IMR-90 (cell line): Measurements from ENCODE around the gene IKBKE. TPM values are rescaled to one million over a fixed set of nuclear protein-coding genes. Genes with fewer than 3 reads are reported as not detected.

Experiments used
- ATAC-seq: fragments of 200-7000 bp; cut with Tn5 transposase; 2 replicates; pipeline ENCODE4 v1.9.1; 2020; ENCODE audit warnings: low read depth, mild to moderate bottlenecking, moderate library complexity
- BruUV-seq: library from RNA; stranded (reverse); fragments of 400-500 nt; replicated peaks from 2 replicates; lab custom pipeline; 2021; lab: Mats Ljungman, UMichigan
- CTCF ChIA-PET: fragments of 300-600 bp; formaldehyde crosslinking; extraction: SDS; loops from one replicate; lab custom pipeline; 2021; ENCODE audit warnings: antibody characterized with exemption; lab: Yijun Ruan, JAX
- POLR2A ChIA-PET: fragments of 300-600 bp; sonication (Branson Sonifier 250); formaldehyde crosslinking; loops from one replicate; lab custom pipeline; 2022; ENCODE audit warnings: antibody characterized with exemption; ENCODE audit not compliant: unreplicated experiment; lab: Charles Lee
- DNase-seq: peaks from one replicate; pipeline ENCODE4 v3.0.0; 2013
- H2AFZ ChIP-seq: replicated peaks from 2 replicates; pipeline ENCODE3; 2013; ENCODE audit warnings: low read length, mild to moderate bottlenecking; ENCODE audit not compliant: poor library complexity
- H2AK5ac ChIP-seq: 2 replicates; pipeline ENCODE4 v1.6.1; 2013; ENCODE audit warnings: low read depth, low read length, inconsistent platforms
- H2AK9ac ChIP-seq: replicated peaks from 2 replicates; pipeline ENCODE3; 2013; ENCODE audit warnings: mild to moderate bottlenecking, low read depth, low read length, moderate library complexity; ENCODE audit not compliant: poor library complexity
- H2BK120ac ChIP-seq: 2 replicates; pipeline ENCODE4 v1.6.1; 2013; ENCODE audit warnings: low read depth, low read length, inconsistent platforms
- H2BK15ac ChIP-seq: 3 replicates; pipeline ENCODE4 v1.6.1; 2013; ENCODE audit warnings: low read depth, low read length, inconsistent platforms
- H2BK20ac ChIP-seq: 2 replicates; pipeline ENCODE4 v1.6.1; 2013; ENCODE audit warnings: low read depth, mild to moderate bottlenecking, inconsistent platforms, low read length, moderate library complexity
- H2BK5ac ChIP-seq: 2 replicates; pipeline ENCODE4 v1.6.1; 2013; ENCODE audit warnings: mild to moderate bottlenecking, low read depth, low read length, inconsistent platforms; ENCODE audit not compliant: poor library complexity, severe bottlenecking
- H3K14ac ChIP-seq: replicated peaks from 2 replicates; pipeline ENCODE4 v1.6.1; 2013; ENCODE audit warnings: low read depth, low read length, inconsistent platforms
- H3K18ac ChIP-seq: 2 replicates; pipeline ENCODE4 v1.6.1; 2013; ENCODE audit warnings: low read depth, low read length, control low read depth
- H3K23ac ChIP-seq: 2 replicates; pipeline ENCODE4 v1.6.1; 2013; ENCODE audit warnings: low read depth, low read length, inconsistent platforms
- H3K27ac ChIP-seq: 2 replicates; pipeline ENCODE4 v1.5.1; 2013; ENCODE audit warnings: mild to moderate bottlenecking, control low read depth, low read length; ENCODE audit not compliant: insufficient read depth
- H3K27me3 ChIP-seq: 2 replicates; pipeline ENCODE4 v1.6.1; 2013; ENCODE audit warnings: low read length; ENCODE audit not compliant: control insufficient read depth, insufficient read depth
- H3K36me3 ChIP-seq: 2 replicates; pipeline ENCODE4 v1.6.1; 2013; ENCODE audit warnings: low read length, mixed read lengths; ENCODE audit not compliant: control insufficient read depth, insufficient read depth
- H3K4ac ChIP-seq: 2 replicates; pipeline ENCODE4 v1.6.1; 2013; ENCODE audit warnings: low read depth, low read length, inconsistent platforms
- H3K4me1 ChIP-seq: 2 replicates; pipeline ENCODE4 v1.6.1; 2013; ENCODE audit warnings: low read length, mixed read lengths; ENCODE audit not compliant: control insufficient read depth, insufficient read depth
- H3K4me2 ChIP-seq: 2 replicates; pipeline ENCODE4 v1.6.1; 2013; ENCODE audit warnings: low read depth, mild to moderate bottlenecking, control low read depth, low read length, moderate library complexity
- H3K4me3 ChIP-seq: 2 replicates; pipeline ENCODE4 v1.5.1; 2013; ENCODE audit warnings: low read depth, mild to moderate bottlenecking, control low read depth, low read length, moderate library complexity; ENCODE audit not compliant: insufficient read depth
- H3K56ac ChIP-seq: 2 replicates; pipeline ENCODE4 v1.6.1; 2013; ENCODE audit warnings: low read length, inconsistent platforms; ENCODE audit not compliant: insufficient read depth; ENCODE audit errors: extremely low read depth
- H3K79me1 ChIP-seq, 2 experiments: 2 replicates each; pipeline ENCODE4 v1.6.1; 2013; ENCODE audit warnings: low read length in 2 of 2, inconsistent platforms in 1 of 2, low read depth in 1 of 2
- H3K9ac ChIP-seq: 2 replicates; pipeline ENCODE4 v1.6.1; 2013; ENCODE audit warnings: low read depth, low read length, control low read depth
- H3K9me1 ChIP-seq: 2 replicates; pipeline ENCODE4 v1.6.1; 2013; ENCODE audit warnings: low read length, inconsistent platforms; ENCODE audit not compliant: insufficient read depth
- H3K9me3 ChIP-seq: 2 replicates; pipeline ENCODE4 v1.6.1; 2013; ENCODE audit warnings: low read length; ENCODE audit not compliant: control insufficient read depth, insufficient read depth
- H4K20me1 ChIP-seq: 2 replicates; pipeline ENCODE4 v1.6.1; 2013; ENCODE audit warnings: low read length, inconsistent platforms; ENCODE audit not compliant: insufficient read depth
- H4K5ac ChIP-seq: 2 replicates; pipeline ENCODE4 v1.6.1; 2013; ENCODE audit warnings: mild to moderate bottlenecking, low read depth, low read length, control low read depth
- H4K8ac ChIP-seq, 2 experiments: 2 replicates each; pipeline ENCODE4 v1.6.1; 2013; ENCODE audit warnings: low read depth in 2 of 2, low read length in 2 of 2, control low read depth in 1 of 2, inconsistent platforms in 1 of 2
- H4K91ac ChIP-seq: 2 replicates; pipeline ENCODE4 v1.6.1; 2013; ENCODE audit warnings: low read depth, low read length, inconsistent platforms; ENCODE audit not compliant: insufficient read depth
- CEBPB ChIP-seq: IDR thresholded peaks from 2 replicates; pipeline ENCODE4 v1.6.1; 2012; ENCODE audit warnings: low read depth, low read length, improper control_type of control experiment
- CHD1 ChIP-seq: IDR thresholded peaks from 2 replicates; pipeline ENCODE4 v1.6.1; 2012; ENCODE audit warnings: low read depth, low read length, improper control_type of control experiment
- MXI1 ChIP-seq: IDR thresholded peaks from 2 replicates; pipeline ENCODE4 v1.6.1; 2012; ENCODE audit warnings: low read depth, mild to moderate bottlenecking, low read length, moderate library complexity, borderline replicate concordance
- RAD21 ChIP-seq: IDR thresholded peaks from 2 replicates; pipeline ENCODE4 v1.6.1; 2012; ENCODE audit warnings: low read length, improper control_type of control experiment
- RCOR1 ChIP-seq: IDR thresholded peaks from 2 replicates; pipeline ENCODE4 v1.6.1; 2012; ENCODE audit warnings: mild to moderate bottlenecking, low read length, improper control_type of control experiment; ENCODE audit not compliant: insufficient replicate concordance
- WGBS, 2 experiments: methylation state at CpG; one replicate each; pipeline versions ENCODE4 v1.1.5 to v1.1.7; 2013; ENCODE audit warnings: missing lambda C conversion rate in 2 of 2; ENCODE audit not compliant: insufficient read length in 1 of 2; ENCODE audit errors: extremely low coverage in 2 of 2; 5-methylcytosine and 5-hydroxymethylcytosine counted together
- dilution Hi-C: fragments of 300-500 bp; cut with HindIII; formaldehyde crosslinking; loops from one replicate; pipeline ENCODE4 v1.14.3; 2018; ENCODE audit warnings: low sequenced_read_pairs; ENCODE audit not compliant: unreplicated experiment
- in situ Hi-C: fragments of 300-500 bp; cut with MboI; formaldehyde crosslinking; loops from 3 replicates; pipeline ENCODE4 v1.14.3; 2019; ENCODE audit warnings: low sequenced_read_pairs, inconsistent platforms, mixed read lengths
- intact Hi-C: fragments of 100-400 bp; cut with micrococcal nuclease; formaldehyde crosslinking; loops from 2 replicates; pipeline ENCODE4 v1.10.0; 2022
- polyA plus RNA-seq, 3 experiments: library from polyadenylated mRNA; depleted of rRNA; stranded (reverse); fragments of >200 nt; gene quantifications; 2 replicates each; pipeline ENCODE4 v1.2.3, GENCODE V29; 2012; ENCODE audit warnings: low replicate concordance in 1 of 3
- total RNA-seq: library from RNA; depleted of rRNA; stranded (reverse); fragments of >200 nt; gene quantifications from 2 replicates; pipeline ENCODE4 v1.2.3, GENCODE V29; 2012

Gene IKBKE
- total and polyA plus RNA-seq, 2 of the 4 experiments (the other 2 are of a cell fraction), result 20.3 to 24.0 TPM

GRCh38 chr1:206490771-206491405, 20.6 kb downstream of the IKBKE start:
- H3K27me3 ChIP-seq, result no peaks in the 10 kb centered on the region
- H3K9ac ChIP-seq, result no peak overlapping the region
- intact Hi-C loops, result loop anchor here (1.0 to 5.0 kb wide), 3 partner anchors 92 to 421 kb away; no protein-coding TSS in a partner anchor
- WGBS, 2 experiments, result 77% methylated on average over 5 of the region's 12 CpGs; no CpG with 5 or more reads in 1 of the 2 experiments
- H2BK120ac ChIP-seq, result no peak overlapping the region
- H3K79me1 ChIP-seq, result no peaks in the 10 kb centered on the region
- peak overlapping the region; percentile 56 for H2AFZ ChIP-seq
- ATAC-seq (no peak), DNase-seq (peak; percentile 62)
- H3K36me3 ChIP-seq, result peaks cover 38% of the 10 kb centered on the region
- H3K4me2 ChIP-seq, result no peak overlapping the region
- in situ Hi-C loops, result no loop called here
- no peak overlapping the region for H4K5ac ChIP-seq
- H2AK9ac ChIP-seq, result peak overlapping the region; percentile 89
- CTCF ChIA-PET, result interaction anchor here (0.6 to 2.7 kb wide), 14 partner anchors 9 to 491 kb away, joined by 3 to 15 read pairs (median 3); no protein-coding TSS in a partner anchor
- H3K14ac ChIP-seq, result peak overlapping the region; percentile 40; the same call in 1 of the 2 replicates
- dilution Hi-C loops, result no loop called here
- H2BK15ac ChIP-seq, result no peak overlapping the region
- H3K18ac ChIP-seq, result no peak overlapping the region
- no peaks in the 10 kb centered on the region for H3K9me3 ChIP-seq
- H4K91ac ChIP-seq, result no peak overlapping the region; the same call in 1 of the 2 replicates
- no peak overlapping the region for H4K8ac ChIP-seq
- no peaks in the 10 kb centered on the region for H3K9me1 ChIP-seq
- TF ChIP-seq CHD1 (no peak), RAD21 (no peak), MXI1 (no peak), RCOR1 (no peak), CEBPB (no peak)
- no peaks in the 10 kb centered on the region; the same call in 1 of the 2 replicates for H4K20me1 ChIP-seq
- peak overlapping the region; percentile 9; the same call in 1 of the 2 replicates for H3K4ac ChIP-seq
- POLR2A ChIA-PET, result no interaction called here
- peak overlapping the region; percentile 14; the same call in 1 of the 2 replicates for H2AK5ac ChIP-seq
- no peak overlapping the region for H2BK20ac ChIP-seq
- H3K4me1 ChIP-seq, result peaks cover 4% of the 10 kb centered on the region
- no peak overlapping the region for H3K23ac ChIP-seq
- no peak overlapping the region for H2BK5ac ChIP-seq
- BruUV-seq, result no TSS peak
- H3K27ac ChIP-seq, result no peak overlapping the region
- H3K4me3 ChIP-seq, result no peak overlapping the region
- H3K56ac ChIP-seq, result no peak overlapping the region
